Limb (tissue), 2 donors: ENCODE results near the gene TRHDE.

Source experiments
- DNase-seq, 2 donors: peaks; one replicate each; pipeline ENCODE4 v3.0.0-alpha.2; 2016; ENCODE audit errors: extremely low spot score in 2 of 2

The TRHDE gene

DNA sequence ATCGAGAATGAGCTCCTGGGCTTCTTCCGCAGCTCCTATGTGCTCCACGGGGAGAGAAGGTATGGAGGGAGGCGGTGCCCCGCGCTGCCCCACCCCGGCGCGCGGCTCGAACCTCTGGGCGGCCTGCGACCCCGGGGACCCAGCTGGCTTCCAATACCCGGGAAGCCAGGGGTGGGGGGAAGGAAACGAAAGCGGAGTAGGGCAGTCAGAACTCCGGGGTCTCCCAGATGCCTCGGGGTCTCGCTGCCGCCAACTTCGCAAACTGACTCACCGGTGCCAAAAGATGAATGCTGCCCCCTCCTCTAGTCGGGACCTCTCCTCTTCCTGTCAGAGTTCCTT, 1.3 kb downstream of the TRHDE start:
- DNase-seq: peak in 1 of 2 donors; percentile 55

DNA sequence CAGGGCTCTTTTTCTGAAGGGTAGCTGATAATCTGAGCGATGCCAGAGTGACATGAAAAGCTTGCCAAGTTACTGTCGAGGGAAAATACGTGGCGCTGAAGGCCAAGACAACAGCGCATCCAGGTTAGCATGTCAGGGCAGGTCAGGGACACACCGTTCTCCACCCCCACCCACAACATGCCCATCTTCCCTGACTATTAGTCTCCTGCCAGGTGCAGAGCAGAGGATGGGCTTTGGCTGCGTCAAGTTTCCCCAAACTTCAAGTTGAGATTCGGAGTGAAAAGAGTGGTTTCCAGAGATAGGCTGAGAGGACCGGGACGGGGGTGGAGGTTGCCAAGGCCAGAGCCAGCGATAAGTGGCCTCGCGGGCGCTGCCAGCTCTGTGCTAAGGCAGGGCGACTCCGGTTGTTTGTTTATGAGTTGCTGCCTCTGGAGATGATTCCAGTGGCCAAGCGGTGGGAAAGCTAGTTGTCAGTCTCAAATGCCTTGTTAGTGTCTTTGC, 1.7 kb downstream of the TRHDE start:
- DNase-seq: peak in 1 of 2 donors; percentile 33

DNA sequence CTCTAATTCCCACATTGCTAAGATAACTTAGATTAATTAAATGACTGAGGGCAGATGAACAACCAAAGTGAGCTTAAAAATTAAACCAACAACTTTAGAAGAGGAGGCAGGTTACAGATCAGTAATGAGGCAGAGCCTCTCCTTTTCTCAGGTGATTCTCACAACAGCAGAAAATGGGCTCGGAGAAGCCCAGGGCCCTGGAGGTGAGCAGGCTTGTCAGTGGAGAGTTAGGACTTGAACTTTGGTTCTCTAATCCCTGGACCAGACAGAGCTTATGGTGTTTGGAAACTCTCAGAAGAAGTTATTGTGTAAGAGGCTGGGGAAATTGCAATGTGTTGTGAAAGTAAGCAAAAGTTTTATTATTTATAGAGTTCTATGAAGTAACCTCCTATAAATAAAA, 2.8 kb downstream of the TRHDE start:
- DNase-seq: no peak

DNA sequence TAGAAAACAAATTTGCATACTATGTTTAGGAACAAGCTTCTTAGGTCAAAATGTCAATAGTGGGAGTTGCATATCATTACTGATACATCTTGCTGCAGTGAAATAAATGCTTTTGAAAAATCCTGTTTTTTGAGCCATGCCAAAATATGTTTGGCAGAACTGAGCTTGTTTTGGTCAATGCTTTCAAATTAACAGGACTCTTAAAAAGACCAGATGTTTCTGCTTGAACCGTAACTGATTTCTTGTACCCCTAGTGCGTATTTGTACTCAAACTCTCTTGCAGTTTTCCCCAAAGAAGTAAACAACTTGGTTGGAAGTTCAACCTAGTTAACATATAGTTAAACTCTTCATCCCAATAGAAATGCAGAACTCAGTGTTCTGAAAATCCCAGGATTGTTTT, 3.4 kb downstream of the TRHDE start:
- no peak for DNase-seq

DNA sequence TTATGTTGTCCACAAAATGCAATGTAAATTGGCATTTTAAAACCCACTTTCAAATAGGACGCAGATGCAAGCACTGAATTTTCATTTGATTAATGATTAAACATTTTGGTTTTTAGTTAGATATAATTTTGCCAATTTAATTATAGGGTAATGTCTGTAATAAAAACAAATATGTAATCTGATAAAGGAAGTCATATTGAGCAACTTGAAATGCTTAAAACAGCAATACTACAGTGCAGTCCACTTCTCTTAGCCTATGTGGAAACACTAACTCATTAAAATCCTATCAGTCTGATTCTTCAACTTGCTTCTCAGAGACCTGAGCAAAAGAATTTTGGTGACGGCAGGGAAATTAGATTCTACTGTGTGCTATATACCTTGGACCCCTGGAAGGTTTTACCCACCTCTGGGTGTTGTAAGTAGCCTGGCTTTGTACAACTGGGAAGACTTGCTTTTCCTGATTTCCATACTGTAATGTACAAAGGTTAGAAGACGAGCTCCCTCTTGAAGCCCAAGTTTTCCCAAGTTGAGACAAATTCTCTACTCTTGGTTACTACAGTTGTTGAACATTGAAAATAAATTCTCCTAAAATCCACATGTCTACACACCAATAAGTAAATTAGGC, 4.1 kb downstream of the TRHDE start:
- DNase-seq: no peak

DNA sequence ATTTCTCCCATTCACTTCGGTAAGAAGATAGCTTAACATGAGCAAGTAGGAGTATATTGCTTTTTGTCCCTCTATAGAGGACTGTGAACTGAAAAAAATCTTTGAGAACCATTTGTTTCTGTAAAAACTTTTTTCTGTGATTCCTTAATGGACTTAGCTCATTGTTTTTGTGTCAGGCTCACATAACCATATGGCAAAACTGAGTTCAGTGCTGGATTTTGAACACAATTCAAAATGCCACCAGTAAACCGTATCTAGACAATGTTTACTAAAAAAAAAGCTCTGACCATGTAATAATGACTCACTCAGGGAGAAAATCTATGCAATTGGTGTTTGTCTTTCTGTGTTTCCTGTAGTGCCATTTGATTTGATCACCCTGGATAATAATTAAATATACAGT, 5.2 kb downstream of the TRHDE start:
- DNase-seq: no peak

DNA sequence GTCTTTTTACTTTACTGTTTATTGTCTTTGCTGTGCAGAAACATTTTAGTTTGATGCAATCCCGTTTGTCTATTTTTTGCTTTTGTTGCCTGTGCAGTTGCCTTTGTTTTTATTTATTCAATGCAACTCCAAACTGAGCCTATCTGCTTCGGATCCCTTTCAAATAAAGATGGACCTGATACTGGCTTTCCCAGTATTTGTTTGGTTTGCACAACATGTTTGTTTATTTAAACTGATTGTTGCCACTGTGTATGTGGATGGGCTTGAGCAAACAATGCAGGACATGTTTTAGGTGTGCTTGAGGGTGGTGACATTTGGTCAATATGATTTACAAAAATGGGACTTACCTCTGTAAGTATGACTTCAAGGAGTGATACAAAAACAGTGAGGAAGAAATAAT, 6.7 kb downstream of the TRHDE start:
- no peak for DNase-seq

DNA sequence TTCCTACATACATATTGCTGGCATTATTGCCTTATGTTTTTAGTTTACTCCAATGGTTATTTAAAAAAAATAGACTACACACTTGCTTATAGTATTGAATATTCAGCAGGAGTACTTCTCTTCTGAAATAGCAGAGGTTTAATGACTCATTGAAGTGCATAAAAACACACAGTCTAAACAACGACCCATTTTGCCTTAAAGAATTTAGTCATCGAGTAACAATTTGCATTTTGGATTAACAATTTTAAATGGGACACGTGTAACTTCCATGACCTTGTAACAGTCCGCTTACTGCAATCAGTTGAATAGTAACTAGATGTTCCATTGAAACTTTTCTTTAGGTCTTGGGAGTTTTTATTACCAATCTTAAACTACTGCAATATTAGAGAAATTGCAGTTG, 9.0 kb downstream of the TRHDE start:
- no peak for DNase-seq

DNA sequence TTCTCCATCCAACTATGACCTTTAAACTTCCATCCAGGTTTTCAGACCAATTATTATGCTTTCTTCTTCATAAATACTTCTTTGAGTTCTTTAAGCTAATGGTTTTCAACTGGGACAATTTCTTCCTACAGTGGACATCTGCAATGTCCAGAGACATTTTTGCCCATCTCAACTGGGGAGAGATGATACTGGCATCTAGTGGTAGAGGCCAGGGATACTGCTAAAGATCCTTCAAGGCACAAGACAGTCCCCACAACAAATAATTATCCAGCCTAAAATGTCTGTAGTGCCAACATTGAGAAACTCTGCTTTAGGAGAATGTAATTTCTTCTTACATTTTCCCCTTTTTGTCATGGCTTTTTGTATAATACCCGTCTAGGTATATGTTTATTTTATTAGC, 10.6 kb downstream of the TRHDE start:
- no peak for DNase-seq

DNA sequence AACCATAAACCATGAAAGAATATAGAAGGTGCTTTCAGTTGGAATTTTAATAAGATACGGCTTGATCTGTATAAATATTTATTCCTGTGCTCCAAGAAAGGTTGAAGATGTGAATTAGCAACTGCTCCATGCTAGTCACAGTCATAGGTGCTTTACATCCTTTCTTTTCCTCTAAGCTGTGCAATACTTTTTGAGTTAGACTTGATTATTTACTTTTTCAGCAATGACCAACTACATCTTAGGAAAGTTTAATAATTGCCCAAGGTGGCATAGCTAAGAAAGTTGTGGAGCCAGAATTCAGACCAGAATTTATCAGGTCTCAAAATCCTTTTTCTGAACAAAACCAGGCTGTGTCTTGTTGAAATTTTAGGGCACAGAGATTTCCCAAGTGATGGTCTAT, 13.7 kb downstream of the TRHDE start:
- DNase-seq: no peak

DNA sequence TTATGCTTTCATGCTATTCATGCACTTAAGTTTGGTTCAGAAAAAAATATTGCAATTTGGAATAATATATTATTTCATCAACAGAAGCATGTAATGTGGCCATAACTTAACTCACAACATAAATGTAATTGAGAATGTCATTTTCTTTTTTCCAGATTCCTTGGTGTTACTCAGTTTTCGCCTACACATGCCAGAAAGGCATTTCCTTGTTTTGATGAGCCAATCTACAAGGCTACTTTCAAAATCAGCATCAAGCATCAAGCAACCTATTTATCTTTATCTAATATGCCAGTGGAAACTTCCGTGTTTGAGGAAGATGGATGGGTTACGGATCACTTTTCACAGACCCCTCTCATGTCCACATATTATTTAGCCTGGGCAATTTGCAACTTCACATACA, 14.4 kb downstream of the TRHDE start:
- DNase-seq: no peak

DNA sequence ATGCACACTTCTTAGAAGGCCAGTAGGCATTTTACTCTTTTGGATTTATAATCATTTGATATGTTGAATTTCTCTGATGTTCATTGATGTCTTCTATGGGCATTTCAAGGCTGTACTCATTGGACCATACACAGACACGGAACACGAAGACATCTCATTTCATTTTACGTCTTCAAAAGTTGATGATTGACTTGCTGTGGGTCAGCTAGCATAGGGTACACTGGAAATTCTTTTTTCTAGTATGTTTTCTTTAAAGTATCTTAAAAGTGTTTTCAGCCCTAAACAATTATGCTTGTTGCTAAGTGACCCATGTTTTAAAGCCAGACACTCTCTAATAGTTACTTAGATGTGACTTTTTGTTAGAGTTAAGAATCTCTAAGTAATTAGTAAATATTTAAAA, 16.3 kb downstream of the TRHDE start:
- DNase-seq: no peak

DNA sequence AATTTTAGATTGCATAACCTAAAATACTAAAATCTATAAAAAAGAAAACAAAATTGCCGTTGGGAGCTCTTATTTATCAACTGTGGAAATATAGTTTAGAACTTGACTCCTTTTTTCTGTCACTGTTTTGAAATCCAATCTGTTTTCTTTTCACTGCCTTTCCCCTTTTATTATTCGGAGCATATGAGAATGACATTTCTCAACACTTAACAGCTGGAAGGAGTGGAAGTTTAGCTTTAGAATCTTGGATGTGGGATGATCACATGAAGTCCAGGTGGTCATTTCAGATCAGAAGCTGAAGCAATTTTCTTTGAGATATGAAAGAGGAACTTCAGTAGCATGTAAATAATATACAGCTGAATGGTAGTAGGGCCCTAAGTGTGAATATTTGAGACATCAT, 16.7 kb downstream of the TRHDE start:
- DNase-seq: no peak

DNA sequence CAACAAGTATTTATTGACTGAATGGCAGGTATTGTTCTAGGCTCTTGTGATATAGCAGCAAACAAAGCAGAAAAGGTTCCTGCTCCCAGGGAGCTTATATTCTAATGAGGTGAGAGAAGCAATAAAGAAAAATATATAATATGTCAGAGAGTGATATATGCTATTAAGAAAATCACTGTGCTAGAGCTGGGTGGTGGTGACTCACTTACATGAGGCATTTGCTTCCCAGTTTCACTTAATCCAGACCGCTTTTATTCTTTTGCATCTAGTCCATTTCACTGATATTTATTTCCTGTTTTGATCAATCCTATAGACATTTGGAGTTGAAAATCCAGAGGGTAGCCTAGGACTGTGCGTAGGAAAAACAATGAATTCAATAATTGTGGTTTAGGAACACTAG, 17.5 kb downstream of the TRHDE start:
- DNase-seq: no peak

DNA sequence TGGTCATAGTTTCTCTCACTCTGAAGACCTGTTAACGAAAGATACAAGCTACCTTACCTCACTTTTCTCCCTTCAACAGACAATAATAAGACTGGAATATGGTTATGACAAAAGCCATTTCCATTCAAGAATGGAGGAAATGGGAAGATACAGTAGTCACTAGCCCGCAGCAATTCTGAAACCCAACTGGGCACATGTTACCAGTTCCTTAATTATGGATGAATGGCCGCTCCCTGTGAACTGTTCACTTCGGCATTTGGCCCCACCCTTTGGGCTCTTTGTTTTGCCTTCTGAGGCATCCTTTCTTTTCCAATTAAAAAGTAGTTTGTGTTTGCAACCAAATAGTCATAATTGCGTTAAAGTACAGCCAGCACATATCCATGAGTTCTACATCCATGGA, 19.0 kb downstream of the TRHDE start:
- no peak for DNase-seq

DNA sequence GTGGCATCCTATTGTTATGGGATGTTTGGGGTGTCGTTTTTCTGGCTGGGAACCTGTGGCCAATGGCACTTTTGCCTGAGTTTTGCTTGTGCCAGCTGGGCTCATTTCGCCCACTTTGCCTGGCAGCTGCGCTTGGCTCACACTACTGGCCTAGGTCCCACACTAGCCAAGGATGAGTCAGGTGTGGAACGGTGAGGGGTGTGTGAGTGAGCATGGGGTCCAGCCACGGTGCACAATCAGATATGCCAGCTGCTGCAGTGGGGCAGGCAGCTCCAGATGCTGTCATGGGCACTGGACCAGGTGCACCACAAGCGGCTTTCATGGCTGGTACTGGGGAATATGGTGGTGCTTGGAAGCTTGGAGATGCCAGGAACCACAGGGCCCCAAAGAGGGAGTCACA, 21.5 kb downstream of the TRHDE start:
- DNase-seq: no peak

DNA sequence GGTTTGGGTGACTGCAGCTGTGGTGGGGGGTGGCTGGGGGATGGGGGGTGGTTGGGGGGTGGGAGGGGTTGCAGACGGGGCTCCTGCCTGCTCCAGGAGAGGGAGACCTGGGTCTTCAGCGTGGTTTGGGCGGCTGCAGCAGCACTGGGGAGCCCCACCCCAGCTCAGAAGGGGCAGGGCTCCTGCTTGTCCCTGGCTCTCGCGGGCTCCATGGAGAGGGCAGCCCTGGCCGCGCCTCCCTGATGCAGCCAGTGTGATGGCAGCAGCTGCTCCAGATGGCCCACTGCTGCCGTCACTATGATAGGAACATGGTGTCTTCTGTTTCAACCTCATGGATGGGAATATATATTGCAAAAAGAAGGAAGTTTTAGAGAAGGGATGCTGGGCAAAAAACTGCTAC, 22.9 kb downstream of the TRHDE start:
- no peak for DNase-seq

DNA sequence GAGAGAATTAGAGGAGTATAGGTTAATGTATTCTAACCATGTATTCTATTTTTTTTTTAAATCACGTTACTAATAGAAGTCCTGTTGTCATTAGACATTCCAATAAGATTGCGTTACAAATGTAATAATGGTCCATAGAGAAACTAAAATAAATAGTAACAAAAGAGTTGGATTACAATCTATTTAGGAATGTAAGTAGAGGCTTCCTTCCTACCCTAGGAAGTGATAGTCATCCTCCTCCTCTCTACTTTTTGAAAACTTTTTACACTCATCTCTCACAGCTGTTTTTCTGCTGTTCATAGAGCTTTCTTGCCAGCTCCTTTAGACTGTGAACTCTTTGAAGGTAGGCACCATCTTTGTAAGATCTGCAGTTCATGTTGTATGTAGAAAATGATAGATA, 23.6 kb downstream of the TRHDE start:
- no peak for DNase-seq

DNA sequence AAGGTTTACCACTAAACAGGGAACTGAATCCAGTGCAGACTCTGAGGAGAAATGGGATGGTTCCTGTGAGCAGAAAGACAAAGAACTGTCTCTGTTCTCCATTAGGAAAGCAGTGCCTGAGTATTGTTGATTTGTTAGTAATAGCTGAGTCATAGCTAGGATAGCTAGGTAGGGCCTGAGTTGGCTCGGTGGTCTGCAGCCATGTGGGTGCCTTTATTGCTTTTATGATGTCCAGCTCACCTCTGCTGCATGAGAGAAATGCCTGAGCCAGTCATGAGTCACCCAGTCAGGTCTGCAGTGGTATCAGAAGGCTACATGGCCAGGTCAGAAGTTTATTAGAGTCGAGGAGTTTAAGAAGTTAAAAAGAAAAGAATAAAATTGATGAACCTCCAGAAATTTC, 24.2 kb downstream of the TRHDE start:
- no peak for DNase-seq

DNA sequence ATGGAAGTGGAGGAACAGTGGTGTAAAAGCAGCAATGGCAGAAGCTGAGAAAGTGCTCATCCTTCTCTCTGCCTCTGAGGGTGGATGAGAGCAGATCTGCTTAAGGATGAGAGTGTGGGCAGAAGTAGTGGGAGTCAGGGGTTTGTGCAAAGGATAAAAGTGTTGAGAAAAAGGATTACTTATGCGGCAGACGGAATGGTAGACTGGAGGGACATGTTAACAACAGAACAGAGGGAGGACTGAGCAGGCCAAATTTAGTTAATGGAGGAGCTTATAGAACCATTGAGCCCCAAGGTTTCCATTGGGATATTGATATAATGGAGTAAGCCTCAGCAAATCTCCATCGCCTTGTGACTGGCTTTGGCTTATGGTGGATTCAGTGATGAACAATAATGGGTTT, 25.5 kb downstream of the TRHDE start:
- DNase-seq: no peak

DNA sequence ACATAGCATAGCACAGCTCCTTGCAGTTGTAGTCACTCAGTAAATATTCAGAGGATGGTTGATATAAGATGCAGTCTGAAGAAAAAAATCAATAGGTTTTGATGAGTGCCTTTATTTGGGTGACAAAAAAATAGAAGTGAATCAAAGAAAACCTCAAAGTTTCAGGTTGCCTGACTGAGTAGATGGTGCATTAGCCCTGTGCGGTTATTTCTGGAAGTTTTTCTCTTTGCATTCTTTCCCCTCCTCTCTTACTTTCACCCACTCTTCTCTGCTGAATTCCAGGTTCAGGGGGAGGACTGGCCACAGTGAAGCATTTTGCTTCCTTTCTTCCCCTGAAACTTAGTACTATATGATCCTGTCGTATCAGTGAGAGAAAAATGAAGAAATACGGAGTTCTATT, 28.6 kb downstream of the TRHDE start:
- no peak for DNase-seq

DNA sequence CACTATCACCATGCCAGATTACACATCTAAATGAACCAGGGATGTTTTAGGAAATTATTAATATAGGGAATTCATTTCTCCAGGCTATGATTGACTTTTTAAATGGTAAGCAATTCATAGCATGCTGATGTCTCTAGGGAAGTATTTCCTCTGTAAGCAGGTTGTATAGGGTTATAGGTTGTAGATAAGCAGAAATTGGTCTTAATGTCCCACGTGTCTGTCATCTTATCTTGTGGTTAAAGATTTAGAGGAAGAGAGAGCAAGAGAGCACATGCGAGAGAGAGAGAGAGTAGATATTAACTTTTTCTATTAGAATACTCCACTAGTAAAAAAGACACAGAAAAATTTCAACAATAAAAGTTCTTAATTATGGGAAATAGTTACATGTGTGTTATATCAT, 32.6 kb downstream of the TRHDE start:
- DNase-seq: no peak

DNA sequence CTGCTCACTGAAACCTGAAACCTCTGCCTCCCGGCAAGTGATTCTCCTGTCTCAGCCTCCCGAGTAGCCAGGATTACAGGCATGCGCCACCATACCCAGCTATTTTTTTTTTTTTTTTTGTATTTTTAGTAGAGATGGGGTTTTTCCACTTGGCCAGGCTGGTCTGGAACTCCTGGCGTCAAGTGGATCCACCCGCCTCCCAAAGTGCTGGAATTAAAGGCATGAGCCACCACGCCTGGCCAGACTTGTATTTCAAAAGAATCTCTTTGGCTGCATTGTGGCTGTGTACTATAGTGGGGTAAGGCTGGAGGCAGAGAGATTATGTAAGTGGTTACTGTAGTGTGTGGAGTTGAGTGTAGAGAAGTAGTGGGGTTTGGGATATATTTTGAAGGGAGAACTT, 35.1 kb downstream of the TRHDE start:
- DNase-seq: no peak

DNA sequence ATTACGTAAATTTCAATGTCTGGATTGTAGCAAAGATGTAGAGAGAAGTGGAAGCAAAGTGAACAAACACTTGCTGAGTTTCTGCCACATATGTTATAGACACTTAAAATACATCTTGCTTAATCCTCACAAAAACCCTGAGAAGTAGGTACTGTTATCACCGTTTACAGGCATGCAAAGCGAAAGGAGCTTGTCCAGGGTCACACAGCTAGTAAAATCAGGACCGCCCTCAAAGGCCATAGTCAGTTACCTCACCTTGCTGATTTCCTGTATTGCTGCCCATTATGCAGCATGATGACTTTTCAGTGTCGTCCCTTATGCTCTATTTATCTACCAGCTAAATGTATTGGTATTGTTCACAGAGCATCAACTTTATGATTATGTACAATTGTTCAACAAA, 39.8 kb downstream of the TRHDE start:
- no peak for DNase-seq
